GM12891 (cell line): ENCODE measurements around the gene MAOB.

ENCODE experiments used
- PAX5 ChIP-seq: IDR thresholded peaks from 2 replicates; pipeline ENCODE4 v1.6.1; 2011; ENCODE audit warnings: low read length, moderate library complexity, mild to moderate bottlenecking; ENCODE audit not compliant: insufficient read depth, severe bottlenecking
- POLR2A ChIP-seq: IDR thresholded peaks from 2 replicates; pipeline ENCODE4 v1.6.1; 2011; ENCODE audit warnings: low read depth, low read length, control low read depth
- TAF1 ChIP-seq: IDR thresholded peaks from 2 replicates; pipeline ENCODE4 v1.6.1; 2011; ENCODE audit warnings: low read depth, low read length, control low read depth

DNA sequence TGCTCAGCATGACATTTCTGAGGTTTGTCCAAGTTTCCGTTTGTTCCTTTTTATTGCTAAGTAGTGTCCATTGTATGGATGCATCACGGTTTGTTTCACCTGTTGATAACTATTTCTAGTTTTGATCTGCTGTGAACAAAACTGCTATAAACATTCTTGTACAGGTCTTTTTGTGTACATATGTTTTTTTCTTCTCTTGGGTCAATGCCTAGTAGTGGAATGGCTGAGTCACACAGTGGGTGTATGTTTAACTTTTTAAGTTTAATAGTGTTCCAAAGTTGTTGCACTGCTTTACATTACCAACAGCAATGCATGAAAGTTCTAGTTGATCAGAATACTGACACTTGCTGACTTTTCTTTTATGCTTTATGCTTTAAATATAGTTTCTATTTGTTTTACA, 76.7 kb downstream of the MAOB start:
- no peak for TF ChIP-seq PAX5
- TF ChIP-seq POLR2A: no peak
- TF ChIP-seq TAF1: no peak
